ENCODE data around the gene FAM193A.

FAM193A gene

GRCh38 chr4:2596611-2597010, 60.2 kb downstream of the FAM193A start:
- TF ChIP-seq CTCF (IDR thresholded peaks at IDR 0.05; ENCODE audit: low read depth, low read length, missing control alignments), result no peak
- H3K4me3 ChIP-seq (replicated peaks; ENCODE audit: low read depth, low read length), result no peak overlapping the region
- no peak for DNase-seq (ENCODE audit: extremely low read depth, low read depth)

- H3K4me3 ChIP-seq (replicated peaks; ENCODE audit: low read depth, low read length), result no peak overlapping the region
- DNase-seq (ENCODE audit: extremely low read depth, low read depth), result no peak
- TF ChIP-seq CTCF (IDR thresholded peaks at IDR 0.05; ENCODE audit: low read depth, low read length, missing control alignments), result no peak
Observed at GRCh38 chr4:2598511-2599303, 62.3 kb downstream of the FAM193A start.

- H3K4me3 ChIP-seq (replicated peaks; ENCODE audit: low read depth, low read length), result no peak overlapping the region
- no peak for TF ChIP-seq CTCF (IDR thresholded peaks at IDR 0.05; ENCODE audit: low read depth, low read length, missing control alignments)
- DNase-seq (ENCODE audit: extremely low read depth, low read depth), result no peak
Observed at GRCh38 chr4:2599304-2599654, 62.8 kb downstream of the FAM193A start.

GRCh38 chr4:2600878-2601277, 64.4 kb downstream of the FAM193A start:
- DNase-seq (ENCODE audit: extremely low read depth, low read depth), result no peak
- no peak overlapping the region for H3K4me3 ChIP-seq (replicated peaks; ENCODE audit: low read depth, low read length)
- no peak for TF ChIP-seq CTCF (IDR thresholded peaks at IDR 0.05; ENCODE audit: low read depth, low read length, missing control alignments)

- no peak for TF ChIP-seq CTCF (IDR thresholded peaks at IDR 0.05; ENCODE audit: low read depth, low read length, missing control alignments)
- no peak overlapping the region for H3K4me3 ChIP-seq (replicated peaks; ENCODE audit: low read depth, low read length)
- DNase-seq (ENCODE audit: extremely low read depth, low read depth), result no peak
Observed at GRCh38 chr4:2604614-2605013, 68.2 kb downstream of the FAM193A start.

GRCh38 chr4:2606960-2607506, 70.6 kb downstream of the FAM193A start:
- no peak for DNase-seq (ENCODE audit: extremely low read depth, low read depth)
- no peak for TF ChIP-seq CTCF (IDR thresholded peaks at IDR 0.05; ENCODE audit: low read depth, low read length, missing control alignments)
- no peak overlapping the region for H3K4me3 ChIP-seq (replicated peaks; ENCODE audit: low read depth, low read length)

Measured in HFF-Myc (cell line).